ENCODE data around the gene KLHL14. TPM values are rescaled to one million over a fixed set of nuclear protein-coding genes. Genes with fewer than 3 reads are reported as not detected.

Gene KLHL14
- total and polyA plus RNA-seq, 2 donors (not counting 1 experiment from before 2014, with no cell fraction given): 18.5 to 42.5 TPM

- TF ChIP-seq CTCF (IDR thresholded peaks at IDR 0.05) (no peak), EZH2 (IDR thresholded peaks at IDR 0.05; ENCODE audit: borderline replicate concordance, insufficient read depth, low read depth, low read length, poor library complexity, severe bottlenecking) (no peak)
- H3K9me3 ChIP-seq (ENCODE audit: control extremely low read depth in 1 of 3, control insufficient read depth in 2 of 3, insufficient read depth in 1 of 3, low read length in 2 of 3): no peaks in the 10 kb centered on the region
- no peaks in the 10 kb centered on the region for H3K4me1 Mint-ChIP-seq
- intact Hi-C loops (cut with micrococcal nuclease): no loop called here
- no peak overlapping the region for H3K27ac ChIP-seq (ENCODE audit: low read length in 2 of 2)
- H3K36me3 ChIP-seq (replicated peaks in 1 of 2; ENCODE audit: control extremely low read depth in 1 of 2, control insufficient read depth in 1 of 2, extremely low read depth in 1 of 2, insufficient read depth in 2 of 2, low read length in 1 of 2): no peaks in the 10 kb centered on the region
- H3K27ac Mint-ChIP-seq: no peak overlapping the region
- H2AFZ ChIP-seq (ENCODE audit: insufficient read depth, low read depth, low read length, poor library complexity, severe bottlenecking): no peak overlapping the region
- CTCF ChIA-PET: no interaction called here
- H3K4me3 ChIP-seq (ENCODE audit: control extremely low read depth in 1 of 5, extremely low read depth in 1 of 5, insufficient read depth in 1 of 5, low read depth in 2 of 5, low read length in 4 of 5): no peak overlapping the region
- no peak overlapping the region for H3K4me2 ChIP-seq (replicated peaks; ENCODE audit: low read depth, low read length, poor library complexity, severe bottlenecking)
- POLR2A ChIA-PET: no interaction called here
- H3K27me3 ChIP-seq (replicated peaks in 1 of 4; ENCODE audit: control extremely low read depth in 1 of 4, control insufficient read depth in 3 of 4, insufficient read depth in 4 of 4, low read length in 3 of 4): no peaks in the 10 kb centered on the region
- no peaks in the 10 kb centered on the region for H4K20me1 ChIP-seq (ENCODE audit: control insufficient read depth, insufficient read depth, low read length, poor library complexity, severe bottlenecking)
- no peak overlapping the region for H3K9ac ChIP-seq (ENCODE audit: low read length)
- WGBS (ENCODE audit: insufficient coverage): no CpG with 5 or more reads among the region's 2 CpGs
- DNase-seq (no peak), ATAC-seq (ENCODE audit: low read depth) (no peak)
- no peak overlapping the region for H3K4me3 Mint-ChIP-seq
- no peaks in the 10 kb centered on the region for H3K4me1 ChIP-seq (ENCODE audit: control insufficient read depth in 2 of 2, insufficient read depth in 2 of 2, low read length in 2 of 2)
- peaks cover 14% of the 10 kb centered on the region for H3K27me3 Mint-ChIP-seq
- no peaks in the 10 kb centered on the region for H3K9me3 Mint-ChIP-seq (ENCODE audit: insufficient read depth)
- no peaks in the 10 kb centered on the region for H3K79me2 ChIP-seq (ENCODE audit: control insufficient read depth, insufficient read depth, low read length)
Measured at GRCh38 chr18:32637226-32637625, 135.6 kb downstream of the KLHL14 start.

- Mint-ChIP-seq H3K9me3 (ENCODE audit: insufficient read depth) (no peaks in the 10 kb centered on the region), H3K27me3 (peaks cover 14% of the 10 kb centered on the region), H3K4me3 (no peak overlapping the region), H3K4me1 (no peaks in the 10 kb centered on the region), H3K27ac (no peak overlapping the region)
- no peak for TF ChIP-seq EZH2 (IDR thresholded peaks at IDR 0.05; ENCODE audit: borderline replicate concordance, insufficient read depth, low read depth, low read length, poor library complexity, severe bottlenecking)
- no peak for TF ChIP-seq CTCF (IDR thresholded peaks at IDR 0.05)
- Histone ChIP-seq H4K20me1 (ENCODE audit: control insufficient read depth, insufficient read depth, low read length, poor library complexity, severe bottlenecking) (no peaks in the 10 kb centered on the region), H3K4me1 (ENCODE audit: control insufficient read depth in 2 of 2, insufficient read depth in 2 of 2, low read length in 2 of 2) (no peaks in the 10 kb centered on the region), H3K4me3 (ENCODE audit: control extremely low read depth in 1 of 5, extremely low read depth in 1 of 5, insufficient read depth in 1 of 5, low read depth in 2 of 5, low read length in 4 of 5) (no peak overlapping the region), H3K4me2 (replicated peaks; ENCODE audit: low read depth, low read length, poor library complexity, severe bottlenecking) (no peak overlapping the region), H3K27me3 (replicated peaks in 1 of 4; ENCODE audit: control extremely low read depth in 1 of 4, control insufficient read depth in 3 of 4, insufficient read depth in 4 of 4, low read length in 3 of 4) (peaks cover 0 to 3% (median 0%) of the 10 kb centered on the region in 4 experiments), H2AFZ (ENCODE audit: insufficient read depth, low read depth, low read length, poor library complexity, severe bottlenecking) (no peak overlapping the region), H3K36me3 (replicated peaks in 1 of 2; ENCODE audit: control extremely low read depth in 1 of 2, control insufficient read depth in 1 of 2, extremely low read depth in 1 of 2, insufficient read depth in 2 of 2, low read length in 1 of 2) (no peaks in the 10 kb centered on the region), H3K79me2 (ENCODE audit: control insufficient read depth, insufficient read depth, low read length) (no peaks in the 10 kb centered on the region), H3K27ac (ENCODE audit: low read length in 2 of 2) (no peak overlapping the region), H3K9me3 (ENCODE audit: control extremely low read depth in 1 of 3, control insufficient read depth in 2 of 3, insufficient read depth in 1 of 3, low read length in 2 of 3) (no peaks in the 10 kb centered on the region), H3K9ac (ENCODE audit: low read length) (no peak overlapping the region)
- CTCF ChIA-PET: no interaction called here
- POLR2A ChIA-PET: no interaction called here
- 89% methylated on average over 3 of the region's 5 CpGs for WGBS (ENCODE audit: insufficient coverage)
- intact Hi-C loops (cut with micrococcal nuclease): no loop called here
- no peak for DNase-seq
- no peak for ATAC-seq (ENCODE audit: low read depth)
Measured at GRCh38 chr18:32634876-32635431, 137.9 kb downstream of the KLHL14 start.
